NCI-H2107 treated with DMSO at 0.1 percent for 48 hours (cell line): Measurements from ENCODE around the gene PTPRG.

Source experiments
- DNase-seq: peaks from one replicate; lab custom pipeline; 2025; ENCODE audit not compliant: unreplicated experiment; lab: John Stamatoyannopoulos, UW

PTPRG gene

GRCh38 chr3:61983479-61983878 lies 422.1 kb downstream of the PTPRG start:
- DNase-seq, result no peak

- DNase-seq, result no peak
These were observed 423.6 kb downstream of the PTPRG start for GRCh38 chr3:61985020-61985419.

- DNase-seq, result no peak
These were observed 425.1 kb downstream of the PTPRG start for GRCh38 chr3:61986473-61986872.

GRCh38 chr3:61989681-61990080 lies 428.3 kb downstream of the PTPRG start:
- DNase-seq, result no peak

- no peak for DNase-seq
These were observed 429.1 kb downstream of the PTPRG start for GRCh38 chr3:61990327-61991027.

GRCh38 chr3:61991706-61992105 lies 430.3 kb downstream of the PTPRG start:
- no peak for DNase-seq

GRCh38 chr3:61996366-61996765 lies 435.0 kb downstream of the PTPRG start:
- DNase-seq, result no peak

- DNase-seq, result no peak
These were observed 435.7 kb downstream of the PTPRG start for GRCh38 chr3:61997101-61997500.

- no peak for DNase-seq
These were observed 442.5 kb downstream of the PTPRG start for GRCh38 chr3:62003835-62004234.

GRCh38 chr3:62007036-62007435 lies 445.7 kb downstream of the PTPRG start:
- no peak for DNase-seq

- DNase-seq, result no peak
These were observed 449.6 kb downstream of the PTPRG start for GRCh38 chr3:62010989-62011388.

GRCh38 chr3:62011666-62012065 lies 450.3 kb downstream of the PTPRG start:
- DNase-seq, result no peak

GRCh38 chr3:62013951-62014350 lies 452.6 kb downstream of the PTPRG start:
- DNase-seq, result no peak

- DNase-seq, result no peak
These were observed 453.7 kb downstream of the PTPRG start for GRCh38 chr3:62015111-62015510.

GRCh38 chr3:62019906-62020305 lies 458.5 kb downstream of the PTPRG start:
- no peak for DNase-seq

GRCh38 chr3:62020706-62021105 lies 459.3 kb downstream of the PTPRG start:
- DNase-seq, result no peak

GRCh38 chr3:62022312-62022711 lies 460.9 kb downstream of the PTPRG start:
- DNase-seq, result no peak

GRCh38 chr3:62024882-62025281 lies 463.5 kb downstream of the PTPRG start:
- DNase-seq, result no peak

- DNase-seq, result no peak
These were observed 464.5 kb downstream of the PTPRG start for GRCh38 chr3:62025913-62026312.

- no peak for DNase-seq
These were observed 465.9 kb downstream of the PTPRG start for GRCh38 chr3:62027241-62027640.

- DNase-seq, result no peak
These were observed 466.4 kb downstream of the PTPRG start for GRCh38 chr3:62027796-62028195.

GRCh38 chr3:62028236-62028635 lies 466.9 kb downstream of the PTPRG start:
- no peak for DNase-seq

GRCh38 chr3:62032738-62033137 lies 471.4 kb downstream of the PTPRG start:
- DNase-seq, result no peak
